T1000 (cell line): ENCODE results near the gene CAMKMT.

Experiments
- DNase-seq: peaks from one replicate; lab custom pipeline; 2025; ENCODE audit warnings: mixed read lengths; lab: John Stamatoyannopoulos, UW

CAMKMT gene

GRCh38 chr2:44772131-44772530 is 410.4 kb downstream of the CAMKMT start:
- DNase-seq, result no peak

- no peak for DNase-seq
These were observed 411.1 kb downstream of the CAMKMT start for GRCh38 chr2:44772669-44773378.

GRCh38 chr2:44774826-44775492 is 413.2 kb downstream of the CAMKMT start:
- no peak for DNase-seq

GRCh38 chr2:44777036-44777435 is 415.3 kb downstream of the CAMKMT start:
- DNase-seq, result no peak

GRCh38 chr2:44777537-44777936 is 415.8 kb downstream of the CAMKMT start:
- DNase-seq, result no peak

- DNase-seq, result no peak
These were observed 416.5 kb downstream of the CAMKMT start for GRCh38 chr2:44778221-44778654.

- DNase-seq, result no peak
These were observed 417.1 kb downstream of the CAMKMT start for GRCh38 chr2:44778671-44779476.

GRCh38 chr2:44779793-44780192 is 418.0 kb downstream of the CAMKMT start:
- DNase-seq, result no peak

- no peak for DNase-seq
These were observed 418.7 kb downstream of the CAMKMT start for GRCh38 chr2:44780406-44780805.

GRCh38 chr2:44785433-44785832 is 423.7 kb downstream of the CAMKMT start:
- DNase-seq, result no peak

GRCh38 chr2:44786045-44786816 is 424.5 kb downstream of the CAMKMT start:
- DNase-seq, result no peak

- DNase-seq, result no peak
These were observed 425.1 kb downstream of the CAMKMT start for GRCh38 chr2:44786817-44787214.

- no peak for DNase-seq
These were observed 425.9 kb downstream of the CAMKMT start for GRCh38 chr2:44787663-44788062.

GRCh38 chr2:44789446-44789845 is 427.7 kb downstream of the CAMKMT start:
- DNase-seq, result no peak

GRCh38 chr2:44789971-44790721 is 428.4 kb downstream of the CAMKMT start:
- DNase-seq, result no peak

GRCh38 chr2:44793322-44793870 is 431.6 kb downstream of the CAMKMT start:
- DNase-seq, result no peak

- no peak for DNase-seq
These were observed 435.0 kb downstream of the CAMKMT start for GRCh38 chr2:44796771-44797170.

- no peak for DNase-seq
These were observed 436.5 kb downstream of the CAMKMT start for GRCh38 chr2:44798139-44798659.

GRCh38 chr2:44799105-44799504 is 437.4 kb downstream of the CAMKMT start:
- DNase-seq, result no peak

GRCh38 chr2:44799754-44800153 is 438.0 kb downstream of the CAMKMT start:
- DNase-seq, result no peak
